ENCODE measurements around the gene NUAK1. TPM values are rescaled to one million over a fixed set of nuclear protein-coding genes. Genes with fewer than 3 reads are reported as not detected.

NUAK1 gene
- total RNA-seq, 1 experiment from 2014 or later: 10.1 TPM

DNA sequence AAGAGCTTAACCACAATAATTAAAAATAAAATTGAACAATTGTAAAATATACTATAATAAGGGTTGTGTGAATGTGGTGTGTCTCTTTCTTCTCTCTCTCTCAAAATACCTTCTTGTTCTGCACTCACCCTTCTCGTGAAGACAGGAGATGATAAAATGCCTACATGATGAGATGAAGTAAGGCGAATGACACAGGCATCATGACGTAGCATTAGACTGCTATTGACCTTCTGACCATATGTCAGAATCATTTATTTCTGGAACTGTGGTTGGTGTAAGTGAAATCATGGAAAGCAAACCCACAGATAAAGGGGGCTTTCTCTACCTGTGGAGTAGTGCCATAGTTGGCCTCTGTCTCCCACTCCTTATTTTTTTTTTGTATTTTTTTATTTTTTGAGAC is 37.8 kb upstream of the NUAK1 start:
- Mint-ChIP-seq H3K4me1 (peaks cover 8 to 10% of the 10 kb centered on the region in 2 experiments), H3K27ac (no peak overlapping the region), H3K9me3 (no peaks in the 10 kb centered on the region), H3K36me3 (ENCODE audit: insufficient read depth in 1 of 3, low read depth in 3 of 3) (no peaks in the 10 kb centered on the region), H3K27me3 (ENCODE audit: low read depth) (no peaks in the 10 kb centered on the region), H3K4me3 (no peak overlapping the region)
- Histone ChIP-seq H2BK120ac (ENCODE audit: low read depth, low read length, poor library complexity, severe bottlenecking) (no peak overlapping the region), H3K18ac (ENCODE audit: insufficient read length, low read depth, low read length) (no peak overlapping the region), H3K27me3 (ENCODE audit: insufficient read depth, low read length) (no peaks in the 10 kb centered on the region), H3K23ac (ENCODE audit: insufficient read length, low read depth, low read length) (no peak overlapping the region), H4K5ac (ENCODE audit: insufficient read length, low read depth, low read length) (no peak overlapping the region), H3K23me2 (ENCODE audit: insufficient read length, low read depth, low read length, poor library complexity, severe bottlenecking) (no peaks in the 10 kb centered on the region), H3K9me3 (ENCODE audit: control insufficient read depth, low read depth, low read length) (no peaks in the 10 kb centered on the region), H4K8ac (replicated peaks; ENCODE audit: insufficient read length, low read depth, low read length) (no peak overlapping the region), H3K14ac (ENCODE audit: insufficient read depth, low read length) (no peak overlapping the region), H3K9ac (ENCODE audit: extremely low read depth, insufficient read length, low read length) (no peak overlapping the region), H2BK15ac (ENCODE audit: low read depth, low read length) (no peak overlapping the region), H3K27ac (ENCODE audit: insufficient read length, low read depth, low read length) (no peak overlapping the region), H3K4me2 (ENCODE audit: insufficient read depth, insufficient read length, low read length) (no peak overlapping the region), H3T11ph (ENCODE audit: low read length) (no peak overlapping the region), H2BK12ac (ENCODE audit: insufficient read length, low read depth, low read length) (no peak overlapping the region), H4K91ac (ENCODE audit: insufficient read length, low read depth, low read length) (no peak overlapping the region), H2BK5ac (ENCODE audit: insufficient read length, low read length) (no peak overlapping the region), H4K20me1 (ENCODE audit: control insufficient read depth, insufficient read depth, insufficient read length) (no peaks in the 10 kb centered on the region), H3K4ac (ENCODE audit: low read depth, low read length) (no peak overlapping the region), H3K79me2 (ENCODE audit: insufficient read depth, low read length) (no peaks in the 10 kb centered on the region), H3K4me1 (ENCODE audit: insufficient read depth, low read length) (no peaks in the 10 kb centered on the region), H3K56ac (ENCODE audit: insufficient read length, low read depth, low read length) (no peak overlapping the region), H2AK5ac (ENCODE audit: insufficient read length, low read length) (no peak overlapping the region), H2AFZ (ENCODE audit: low read length) (no peak overlapping the region), H3K79me1 (ENCODE audit: insufficient read depth, low read depth, low read length, poor library complexity, severe bottlenecking) (no peaks in the 10 kb centered on the region), H2BK20ac (ENCODE audit: low read depth, low read length, poor library complexity, severe bottlenecking) (no peak overlapping the region)
- no peak for DNase-seq
- WGBS (ENCODE audit: extremely low coverage, insufficient read length, low lambda C conversion rate): no CpG with 5 or more reads among the region's 3 CpGs
- TF ChIP-seq, protein P1, sequence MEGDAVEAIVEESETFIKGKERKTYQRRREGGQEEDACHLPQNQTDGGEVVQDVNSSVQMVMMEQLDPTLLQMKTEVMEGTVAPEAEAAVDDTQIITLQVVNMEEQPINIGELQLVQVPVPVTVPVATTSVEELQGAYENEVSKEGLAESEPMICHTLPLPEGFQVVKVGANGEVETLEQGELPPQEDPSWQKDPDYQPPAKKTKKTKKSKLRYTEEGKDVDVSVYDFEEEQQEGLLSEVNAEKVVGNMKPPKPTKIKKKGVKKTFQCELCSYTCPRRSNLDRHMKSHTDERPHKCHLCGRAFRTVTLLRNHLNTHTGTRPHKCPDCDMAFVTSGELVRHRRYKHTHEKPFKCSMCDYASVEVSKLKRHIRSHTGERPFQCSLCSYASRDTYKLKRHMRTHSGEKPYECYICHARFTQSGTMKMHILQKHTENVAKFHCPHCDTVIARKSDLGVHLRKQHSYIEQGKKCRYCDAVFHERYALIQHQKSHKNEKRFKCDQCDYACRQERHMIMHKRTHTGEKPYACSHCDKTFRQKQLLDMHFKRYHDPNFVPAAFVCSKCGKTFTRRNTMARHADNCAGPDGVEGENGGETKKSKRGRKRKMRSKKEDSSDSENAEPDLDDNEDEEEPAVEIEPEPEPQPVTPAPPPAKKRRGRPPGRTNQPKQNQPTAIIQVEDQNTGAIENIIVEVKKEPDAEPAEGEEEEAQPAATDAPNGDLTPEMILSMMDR (conservative IDR thresholded peaks at IDR 0.05): no peak

Data from H9 (cell line).